HepG2 (cell line): ENCODE measurements around the gene KRTAP10-10.

Experiments used
- CBX5 ChIP-seq: sonication (generic); formaldehyde crosslinking; IDR thresholded peaks from 2 replicates; pipeline ENCODE4 v1.4.0; 2020; ENCODE audit warnings: missing genetic modification reagents, borderline replicate concordance
- CEBPB ChIP-seq: IDR thresholded peaks from 2 replicates; pipeline ENCODE4 v1.6.1; 2011; ENCODE audit warnings: low read depth, low read length, improper control_type of control experiment, borderline replicate concordance
- CHD4 ChIP-seq: fragments of 200-600 bp; sonication (generic); IDR thresholded peaks from 2 replicates; pipeline ENCODE4 v1.7.0; 2017; ENCODE audit warnings: mild to moderate bottlenecking, low read length, borderline replicate concordance
- CREM ChIP-seq, 2 experiments: sonication (generic) in 1 of 2; formaldehyde crosslinking in 1 of 2; IDR thresholded peaks; 2 replicates each; pipeline versions ENCODE4 v1.4.0 to v1.6.1; 2016 to 2020; ENCODE audit warnings: antibody characterized with exemption in 1 of 2, mild to moderate bottlenecking in 1 of 2, missing genetic modification reagents in 1 of 2
- CTCF ChIP-seq: sonication (generic); formaldehyde crosslinking; IDR thresholded peaks from 2 replicates; pipeline ENCODE4 v1.5.0; 2020; ENCODE audit warnings: mild to moderate bottlenecking, missing genetic modification reagents, moderate library complexity
- DPF2 ChIP-seq: sonication (generic); formaldehyde crosslinking; IDR thresholded peaks from 2 replicates; pipeline ENCODE4 v1.4.0; 2020; ENCODE audit warnings: mild to moderate bottlenecking, low read depth, missing genetic modification reagents, borderline replicate concordance
- KLF15 ChIP-seq: sonication (generic); formaldehyde crosslinking; IDR thresholded peaks from 2 replicates; pipeline ENCODE4 v1.8.1; 2023; ENCODE audit warnings: borderline replicate concordance, mild to moderate bottlenecking, inconsistent platforms, missing genetic modification reagents, mixed read lengths
- POLR2AphosphoS5 ChIP-seq: IDR thresholded peaks from 2 replicates; pipeline ENCODE4 v1.6.1; 2012; ENCODE audit warnings: low read depth, low read length
- SP1 ChIP-seq, 2 experiments: fragments of 450-650 bp in 1 of 2; sonication (generic) in 1 of 2; formaldehyde crosslinking in 1 of 2; IDR thresholded peaks; 2 replicates each; pipeline versions ENCODE4 v1.4.0 to v1.6.1; 2016 to 2020; ENCODE audit warnings: missing genetic modification reagents in 1 of 2
- TFE3 ChIP-seq: IDR thresholded peaks from 2 replicates; pipeline ENCODE4 v1.6.1; 2016
- ZNF547 ChIP-seq: sonication (generic); formaldehyde crosslinking; IDR thresholded peaks from 2 replicates; pipeline ENCODE4 v1.5.1; 2020; ENCODE audit warnings: mild to moderate bottlenecking, missing genetic modification reagents
- TF ChIP-seq, protein P1 (sequence below): IDR thresholded peaks from 2 replicates; pipeline ENCODE4 v1.6.1; 2016; ENCODE audit warnings: control low read depth
- TF ChIP-seq, protein P2 (sequence below): sonication (generic); formaldehyde crosslinking; IDR thresholded peaks from 2 replicates; pipeline ENCODE4 v1.4.0; 2020; ENCODE audit warnings: mild to moderate bottlenecking, missing genetic modification reagents

- TF ChIP-seq CTCF (CRISPR knock-in tag) (no peak), SP1 (IDR thresholded peaks at IDR 0.05) (no peak), SP1 (CRISPR knock-in tag; IDR thresholded peaks at IDR 0.05) (no peak), TFE3 (CRISPR knock-in tag) (no peak), CBX5 (CRISPR knock-in tag) (no peak), CHD4 (no peak), ZNF547 (CRISPR knock-in tag) (no peak), DPF2 (CRISPR knock-in tag) (no peak), POLR2AphosphoS5 (no peak), KLF15 (no peak), CREM (IDR thresholded peaks at IDR 0.05) (no peak), CREM (CRISPR knock-in tag; IDR thresholded peaks at IDR 0.05) (no peak), CEBPB (no peak)
- TF ChIP-seq, protein P1, sequence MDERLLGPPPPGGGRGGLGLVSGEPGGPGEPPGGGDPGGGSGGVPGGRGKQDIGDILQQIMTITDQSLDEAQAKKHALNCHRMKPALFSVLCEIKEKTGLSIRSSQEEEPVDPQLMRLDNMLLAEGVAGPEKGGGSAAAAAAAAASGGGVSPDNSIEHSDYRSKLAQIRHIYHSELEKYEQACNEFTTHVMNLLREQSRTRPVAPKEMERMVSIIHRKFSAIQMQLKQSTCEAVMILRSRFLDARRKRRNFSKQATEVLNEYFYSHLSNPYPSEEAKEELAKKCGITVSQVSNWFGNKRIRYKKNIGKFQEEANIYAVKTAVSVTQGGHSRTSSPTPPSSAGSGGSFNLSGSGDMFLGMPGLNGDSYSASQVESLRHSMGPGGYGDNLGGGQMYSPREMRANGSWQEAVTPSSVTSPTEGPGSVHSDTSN: no peak
- TF ChIP-seq, protein P2, sequence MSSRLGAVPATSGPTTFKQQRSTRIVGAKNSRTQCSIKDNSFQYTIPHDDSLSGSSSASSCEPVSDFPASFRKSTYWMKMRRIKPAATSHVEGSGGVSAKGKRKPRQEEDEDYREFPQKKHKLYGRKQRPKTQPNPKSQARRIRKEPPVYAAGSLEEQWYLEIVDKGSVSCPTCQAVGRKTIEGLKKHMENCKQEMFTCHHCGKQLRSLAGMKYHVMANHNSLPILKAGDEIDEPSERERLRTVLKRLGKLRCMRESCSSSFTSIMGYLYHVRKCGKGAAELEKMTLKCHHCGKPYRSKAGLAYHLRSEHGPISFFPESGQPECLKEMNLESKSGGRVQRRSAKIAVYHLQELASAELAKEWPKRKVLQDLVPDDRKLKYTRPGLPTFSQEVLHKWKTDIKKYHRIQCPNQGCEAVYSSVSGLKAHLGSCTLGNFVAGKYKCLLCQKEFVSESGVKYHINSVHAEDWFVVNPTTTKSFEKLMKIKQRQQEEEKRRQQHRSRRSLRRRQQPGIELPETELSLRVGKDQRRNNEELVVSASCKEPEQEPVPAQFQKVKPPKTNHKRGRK (CRISPR knock-in tag): no peak
Measured at GRCh38 chr21:44590311-44590721, 46.8 kb upstream of the KRTAP10-10 start.
